K562 (cell line): ENCODE data around the gene RMND5B. TPM values are rescaled to one million over a fixed set of nuclear protein-coding genes. Genes with fewer than 3 reads are reported as not detected.

Experiments used
- ATAC-seq: fragments of 200-7000 bp; cut with Tn5 transposase; 3 replicates; pipeline ENCODE4 v1.9.1; 2020; ENCODE audit warnings: moderate library complexity
- BruUV-seq: library from RNA; stranded (reverse); fragments of 400-500 nt; replicated peaks from 2 replicates; lab custom pipeline; 2021; lab: Mats Ljungman, UMichigan
- CTCF ChIA-PET: fragments of 300-600 bp; formaldehyde crosslinking; extraction: SDS; loops from one replicate; lab custom pipeline; 2021; ENCODE audit warnings: low intra/inter-chr PET ratio; lab: Yijun Ruan, JAX
- POLR2A ChIA-PET: fragments of 300-600, 350-650 bp; sonication (Branson Sonifier 250); formaldehyde crosslinking; extraction: SDS; loops from one replicate; lab custom pipeline; 2021; ENCODE audit warnings: antibody characterized with exemption, inconsistent platforms; lab: Yijun Ruan, JAX
- DNase-seq, 4 experiments: peaks; one replicate each; pipeline versions ENCODE4 v3.0.0 to v3.0.0-alpha.2; 2011 to 2018; ENCODE audit warnings: low spot score in 3 of 4, mixed read lengths in 3 of 4; ENCODE audit errors: extremely low read depth in 1 of 4
- FAIRE-seq: peaks from 2 replicates; lab custom pipeline; 2011; peaks lifted over from hg19 to GRCh38; lab: Jason Lieb, UNC
- H2AFZ ChIP-seq: 2 replicates; pipeline ENCODE4 v1.6.0; 2011; ENCODE audit warnings: low read depth, low read length, control low read depth, inconsistent platforms
- H3K27ac ChIP-seq: fragments of 200-600 bp; 3 replicates; pipeline ENCODE4 v1.8.0; 2011; ENCODE audit warnings: low read depth, mild to moderate bottlenecking, control low read depth, inconsistent platforms, low read length, moderate library complexity, mixed read lengths; ENCODE audit errors: extremely low read depth
- H3K27me3 ChIP-seq, 2 experiments: fragments of 300-600 bp in 1 of 2; 2 replicates in 1 of 2; 3 replicates in 1 of 2; pipeline versions ENCODE4 v1.6.0 to v1.8.0; 2011; ENCODE audit warnings: inconsistent platforms in 2 of 2, low read length in 2 of 2, mild to moderate bottlenecking in 1 of 2, mixed read lengths in 1 of 2, moderate library complexity in 1 of 2; ENCODE audit not compliant: control insufficient read depth in 2 of 2, insufficient read depth in 2 of 2
- H3K36me3 ChIP-seq: fragments of 300-600 bp; 3 replicates; pipeline ENCODE4 v1.8.0; 2011; ENCODE audit warnings: mild to moderate bottlenecking, low read length, inconsistent platforms; ENCODE audit not compliant: control insufficient read depth, insufficient read depth
- H3K4me1 ChIP-seq, 2 experiments: fragments of 200-600 bp in 1 of 2; replicated peaks in 1 of 2; 2 replicates in 1 of 2; 3 replicates in 1 of 2; pipeline versions ENCODE4 v1.5.1 to v1.8.0; 2011; ENCODE audit warnings: inconsistent platforms in 2 of 2, low read length in 2 of 2, mild to moderate bottlenecking in 1 of 2, mixed read lengths in 1 of 2, moderate library complexity in 1 of 2; ENCODE audit not compliant: control insufficient read depth in 2 of 2, insufficient read depth in 2 of 2
- H3K4me2 ChIP-seq: 2 replicates; pipeline ENCODE4 v1.6.1; 2011; ENCODE audit warnings: low read length, control low read depth, inconsistent platforms, mixed read lengths; ENCODE audit not compliant: insufficient read depth
- H3K4me3 ChIP-seq: fragments of 200-600 bp; sonication (generic), shearing (Covaris generic); 2 replicates; pipeline ENCODE4 v1.5.1; 2016; ENCODE audit warnings: control low read depth, inconsistent platforms
- H3K79me2 ChIP-seq: fragments of 200-600 bp; 3 replicates; pipeline ENCODE4 v1.8.0; 2011; ENCODE audit warnings: low read length, inconsistent platforms; ENCODE audit not compliant: control insufficient read depth, insufficient read depth
- H3K9ac ChIP-seq, 2 experiments: 2 replicates each; pipeline versions ENCODE4 v1.6.0 to v1.6.1; 2011; ENCODE audit warnings: low read depth in 2 of 2, low read length in 2 of 2, control low read depth in 1 of 2, inconsistent platforms in 1 of 2, mild to moderate bottlenecking in 1 of 2, mixed read lengths in 1 of 2; ENCODE audit not compliant: insufficient read depth in 1 of 2
- H3K9me1 ChIP-seq: one replicate; pipeline ENCODE4 v1.6.0; 2011; ENCODE audit warnings: inconsistent platforms, mild to moderate bottlenecking, low read length, moderate library complexity; ENCODE audit not compliant: control insufficient read depth, insufficient read depth
- H3K9me3 ChIP-seq: replicated peaks from 2 replicates; pipeline ENCODE4 v1.5.1; 2011; ENCODE audit warnings: low read depth, low read length, inconsistent platforms; ENCODE audit not compliant: control insufficient read depth, insufficient read depth
- H4K20me1 ChIP-seq: replicated peaks from 2 replicates; pipeline ENCODE4 v1.6.1; 2011; ENCODE audit warnings: low read length, inconsistent platforms, mixed read lengths; ENCODE audit not compliant: control insufficient read depth, insufficient read depth
- CEBPG ChIP-seq, 3 experiments: fragments of 200-800 bp in 1 of 3; sonication (Bioruptor generic) in 1 of 3; sonication (generic) in 1 of 3; formaldehyde crosslinking in 1 of 3; IDR thresholded peaks in 2 of 3; conservative IDR thresholded peaks in 1 of 3; 2 replicates each; pipeline versions ENCODE4 v1.6.1 to v1.8.0; 2016 to 2022; ENCODE audit warnings: missing compliant biosample characterization in 2 of 3, missing genetic modification characterization in 2 of 3, mild to moderate bottlenecking in 1 of 3, missing genetic modification reagents in 1 of 3
- CREBBP ChIP-seq: IDR thresholded peaks from one replicate; pipeline ENCODE4 v1.6.1; 2012; ENCODE audit warnings: low read depth, mild to moderate bottlenecking, control low read depth, inconsistent platforms, low read length
- CTBP1 ChIP-seq: fragments of 450-650 bp; IDR thresholded peaks from 2 replicates; pipeline ENCODE4 v1.6.1; 2016; ENCODE audit warnings: borderline replicate concordance
- HNRNPLL ChIP-seq: fragments of 200-400 bp; formaldehyde crosslinking; IDR thresholded peaks from 2 replicates; pipeline ENCODE4 v1.6.1; 2017; ENCODE audit warnings: low read length, low read depth, mild to moderate bottlenecking; ENCODE audit not compliant: poor library complexity, severe bottlenecking
- KAT8 ChIP-seq: fragments of 450-650 bp; IDR thresholded peaks from 2 replicates; pipeline ENCODE4 v1.6.1; 2016; ENCODE audit warnings: low read depth, mild to moderate bottlenecking
- PHF8 ChIP-seq: fragments of 200-600 bp; sonication (generic); IDR thresholded peaks from 2 replicates; pipeline ENCODE4 v1.6.1; 2012; ENCODE audit warnings: mixed run types, mild to moderate bottlenecking, inconsistent platforms, low read length, moderate library complexity, borderline replicate concordance
- PPARD ChIP-seq: fragments of 250-450 bp; sonication (Bioruptor Pico); IDR thresholded peaks from 2 replicates; pipeline ENCODE4 v1.8.0; 2022; ENCODE audit warnings: inconsistent platforms, mild to moderate bottlenecking, moderate library complexity
- RHOXF2B ChIP-seq: fragments of 250-450 bp; sonication (Bioruptor Pico); conservative IDR thresholded peaks from 2 replicates; pipeline ENCODE4 v1.5.1; 2021
- SMC3 ChIP-seq: conservative IDR thresholded peaks from 2 replicates; pipeline ENCODE4 v1.6.1; 2011; ENCODE audit warnings: low read depth, low read length, improper control_type of control experiment; ENCODE audit not compliant: insufficient read depth
- SUPT5H ChIP-seq: fragments of 450-650 bp; IDR thresholded peaks from 2 replicates; pipeline ENCODE4 v1.6.1; 2016
- ZNF133 ChIP-seq: fragments of 250-450 bp; sonication (Bioruptor Pico); IDR thresholded peaks from 2 replicates; pipeline ENCODE4 v1.4.0; 2020; ENCODE audit warnings: mild to moderate bottlenecking
- WGBS: fragments of 100-300 bp; shearing (Covaris generic); methylation state at CpG from one replicate; pipeline ENCODE4 v1.1.6; 2016; ENCODE audit warnings: low coverage, mixed read lengths; ENCODE audit not compliant: insufficient coverage; ENCODE audit errors: missing lambda C conversion rate; 5-methylcytosine and 5-hydroxymethylcytosine counted together
- in situ Hi-C: fragments of 300-500 bp; cut with MboI; formaldehyde crosslinking; loops from 4 replicates; pipeline ENCODE4 v1.15.0; 2018; ENCODE audit warnings: inconsistent platforms, mixed read lengths
- intact Hi-C: fragments of 100-400 bp; cut with micrococcal nuclease; formaldehyde crosslinking; loops from 2 replicates; pipeline ENCODE4 v1.14.2; 2022
- polyA plus RNA-seq, 8 experiments: library from polyadenylated mRNA; depleted of rRNA in 4 of 8; stranded (reverse) in 5 of 8; unstranded in 3 of 8; fragments of >200 nt; fragmentation: Nextera tagmentation in 2 of 8; fragmentation: Illumina TruSeq in 1 of 8; extraction: Ambion mirVana in 2 of 8; extraction: Trizol in 1 of 8; gene quantifications; 2 replicates each; pipeline versions ENCODE4 v1.2.1 to v1.2.3, GENCODE V29; 2011 to 2014; ENCODE audit warnings: inconsistent platforms in 1 of 8, missing spikeins in 1 of 8
- total RNA-seq, 7 experiments: library from RNA; depleted of rRNA in 6 of 7; stranded (reverse); fragments of >200 nt in 6 of 7; fragmentation: Illumina TruSeq in 2 of 7; extraction: Trizol in 2 of 7; gene quantifications; 2 replicates each; pipeline versions ENCODE4 v1.2.1 to v1.2.3, GENCODE V29; 2011 to 2021; ENCODE audit warnings: low replicate concordance in 1 of 7
- TF ChIP-seq, protein P1 (sequence below): fragments of 450-650 bp; formaldehyde crosslinking; IDR thresholded peaks from 2 replicates; pipeline ENCODE4 v1.4.0; 2020; ENCODE audit warnings: mild to moderate bottlenecking, moderate library complexity
- TF ChIP-seq, protein P2 (sequence below): fragments of 250-450 bp; sonication (Bioruptor Pico); IDR thresholded peaks from 2 replicates; pipeline ENCODE4 v1.4.0; 2020; ENCODE audit warnings: mild to moderate bottlenecking, moderate library complexity, borderline replicate concordance
- TF ChIP-seq, protein P3 (sequence below), 3 experiments: IDR thresholded peaks in 2 of 3; conservative IDR thresholded peaks in 1 of 3; 2 replicates each; pipeline ENCODE4 v1.5.1; 2011 to 2012; ENCODE audit warnings: low read length in 3 of 3, mild to moderate bottlenecking in 3 of 3, control low read depth in 2 of 3, improper control_type of control experiment in 1 of 3, inconsistent platforms in 1 of 3, low read depth in 1 of 3, mixed read lengths in 1 of 3, moderate library complexity in 1 of 3; ENCODE audit not compliant: insufficient read depth in 2 of 3

RMND5B gene
- total and polyA plus RNA-seq, 9 of the 15 experiments (the other 6 are each of a cell fraction or from before 2014, with no cell fraction given) = 2.6 to 57.0 (median 28.3) TPM

DNA sequence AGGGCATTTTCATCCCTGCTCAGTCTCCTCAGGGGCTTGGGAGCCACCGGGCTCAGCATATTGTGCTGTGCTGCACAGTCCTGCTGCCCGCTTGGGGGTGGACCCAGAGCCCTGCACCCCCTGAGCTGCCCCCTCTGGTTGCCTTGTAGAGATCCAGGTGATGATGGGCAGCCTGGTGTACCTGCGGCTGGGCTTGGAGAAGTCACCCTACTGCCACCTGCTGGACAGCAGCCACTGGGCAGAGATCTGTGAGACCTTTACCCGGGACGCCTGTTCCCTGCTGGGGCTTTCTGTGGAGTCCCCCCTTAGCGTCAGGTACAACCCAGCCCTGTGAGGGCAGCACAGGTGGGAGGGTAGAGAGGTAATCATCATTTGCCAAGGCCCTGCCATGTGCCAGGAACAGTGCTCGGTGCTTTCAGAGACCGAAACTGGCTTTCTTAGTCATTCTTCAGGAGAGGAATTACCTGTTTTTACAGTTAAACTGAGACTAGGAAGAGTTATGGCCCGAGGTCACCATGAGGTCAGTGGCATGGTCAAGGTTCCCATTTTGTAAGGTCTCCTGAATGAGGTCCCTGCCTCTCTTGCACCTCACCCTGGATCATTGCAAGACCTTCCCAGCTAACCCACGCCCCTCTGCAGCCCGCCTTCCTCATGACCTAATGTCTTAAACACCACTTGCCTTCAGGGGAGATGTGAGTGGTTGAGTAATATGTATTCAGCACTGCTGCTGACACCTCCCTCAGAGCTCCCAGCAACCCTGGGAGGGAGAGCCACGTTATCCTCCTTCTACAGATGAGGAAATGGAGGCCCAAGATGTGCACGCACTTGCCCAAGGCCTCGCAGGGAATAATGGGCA lies 15.4 kb downstream of the RMND5B start:
- Histone ChIP-seq H3K9me1 (no peaks in the 10 kb centered on the region), H3K27ac (no peak overlapping the region), H3K79me2 (no peaks in the 10 kb centered on the region), H3K36me3 (peaks cover 92% of the 10 kb centered on the region), H3K4me2 (no peak overlapping the region), H3K27me3 (no peaks in the 10 kb centered on the region), H2AFZ (no peak overlapping the region), H3K4me1 (peaks cover 0 to 11% of the 10 kb centered on the region in 2 experiments; a peak in 3 of 5 replicates), H3K4me3 (no peak overlapping the region), H4K20me1 (peaks cover 20% of the 10 kb centered on the region), H3K9ac (no peak overlapping the region), H3K9me3 (no peaks in the 10 kb centered on the region)
- POLR2A ChIA-PET = interaction anchor here (0.6 to 1.7 kb wide), 9 partner anchors 8 to 535 kb away, joined by 3 to 7 read pairs (median 3); partner anchors contain the start of gene NHP2
- no TSS peak for BruUV-seq
- in situ Hi-C loops (no loop called here), intact Hi-C loops (loop anchor here (1.0 kb wide), 1 partner anchor 70 kb away; no protein-coding TSS in a partner anchor)
- 55% methylated on average over 14 of the region's 14 CpGs for WGBS
- CTCF ChIA-PET = interaction anchor here (0.9 to 3.3 kb wide), 3 partner anchors 17 to 72 kb away, joined by 5 to 33 read pairs (median 7); no protein-coding TSS in a partner anchor
- ATAC-seq (peak; percentile 88), FAIRE-seq (peak; percentile 49), DNase-seq (peak; percentile 64 to 75 (median 69))
- TF ChIP-seq, protein P1, sequence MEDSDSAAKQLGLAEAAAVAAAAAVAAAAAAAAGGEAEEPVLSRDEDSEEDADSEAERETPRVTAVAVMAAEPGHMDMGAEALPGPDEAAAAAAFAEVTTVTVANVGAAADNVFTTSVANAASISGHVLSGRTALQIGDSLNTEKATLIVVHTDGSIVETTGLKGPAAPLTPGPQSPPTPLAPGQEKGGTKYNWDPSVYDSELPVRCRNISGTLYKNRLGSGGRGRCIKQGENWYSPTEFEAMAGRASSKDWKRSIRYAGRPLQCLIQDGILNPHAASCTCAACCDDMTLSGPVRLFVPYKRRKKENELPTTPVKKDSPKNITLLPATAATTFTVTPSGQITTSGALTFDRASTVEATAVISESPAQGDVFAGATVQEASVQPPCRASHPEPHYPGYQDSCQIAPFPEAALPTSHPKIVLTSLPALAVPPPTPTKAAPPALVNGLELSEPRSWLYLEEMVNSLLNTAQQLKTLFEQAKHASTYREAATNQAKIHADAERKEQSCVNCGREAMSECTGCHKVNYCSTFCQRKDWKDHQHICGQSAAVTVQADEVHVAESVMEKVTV = peak; percentile 51
- TF ChIP-seq SMC3 = peak; percentile 89
- peak; percentile 15; the same call in 1 of the 2 replicates for TF ChIP-seq CEBPG (CRISPR knock-in tag; IDR thresholded peaks at IDR 0.05)
- TF ChIP-seq CEBPG (tag; conservative IDR thresholded peaks at IDR 0.05 in 1 of 2, IDR thresholded peaks at IDR 0.05 in 1 of 2) = no peak
- TF ChIP-seq, protein P2, sequence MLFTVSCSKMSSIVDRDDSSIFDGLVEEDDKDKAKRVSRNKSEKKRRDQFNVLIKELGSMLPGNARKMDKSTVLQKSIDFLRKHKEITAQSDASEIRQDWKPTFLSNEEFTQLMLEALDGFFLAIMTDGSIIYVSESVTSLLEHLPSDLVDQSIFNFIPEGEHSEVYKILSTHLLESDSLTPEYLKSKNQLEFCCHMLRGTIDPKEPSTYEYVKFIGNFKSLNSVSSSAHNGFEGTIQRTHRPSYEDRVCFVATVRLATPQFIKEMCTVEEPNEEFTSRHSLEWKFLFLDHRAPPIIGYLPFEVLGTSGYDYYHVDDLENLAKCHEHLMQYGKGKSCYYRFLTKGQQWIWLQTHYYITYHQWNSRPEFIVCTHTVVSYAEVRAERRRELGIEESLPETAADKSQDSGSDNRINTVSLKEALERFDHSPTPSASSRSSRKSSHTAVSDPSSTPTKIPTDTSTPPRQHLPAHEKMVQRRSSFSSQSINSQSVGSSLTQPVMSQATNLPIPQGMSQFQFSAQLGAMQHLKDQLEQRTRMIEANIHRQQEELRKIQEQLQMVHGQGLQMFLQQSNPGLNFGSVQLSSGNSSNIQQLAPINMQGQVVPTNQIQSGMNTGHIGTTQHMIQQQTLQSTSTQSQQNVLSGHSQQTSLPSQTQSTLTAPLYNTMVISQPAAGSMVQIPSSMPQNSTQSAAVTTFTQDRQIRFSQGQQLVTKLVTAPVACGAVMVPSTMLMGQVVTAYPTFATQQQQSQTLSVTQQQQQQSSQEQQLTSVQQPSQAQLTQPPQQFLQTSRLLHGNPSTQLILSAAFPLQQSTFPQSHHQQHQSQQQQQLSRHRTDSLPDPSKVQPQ (CRISPR knock-in tag) = no peak
- TF ChIP-seq, protein P3, sequence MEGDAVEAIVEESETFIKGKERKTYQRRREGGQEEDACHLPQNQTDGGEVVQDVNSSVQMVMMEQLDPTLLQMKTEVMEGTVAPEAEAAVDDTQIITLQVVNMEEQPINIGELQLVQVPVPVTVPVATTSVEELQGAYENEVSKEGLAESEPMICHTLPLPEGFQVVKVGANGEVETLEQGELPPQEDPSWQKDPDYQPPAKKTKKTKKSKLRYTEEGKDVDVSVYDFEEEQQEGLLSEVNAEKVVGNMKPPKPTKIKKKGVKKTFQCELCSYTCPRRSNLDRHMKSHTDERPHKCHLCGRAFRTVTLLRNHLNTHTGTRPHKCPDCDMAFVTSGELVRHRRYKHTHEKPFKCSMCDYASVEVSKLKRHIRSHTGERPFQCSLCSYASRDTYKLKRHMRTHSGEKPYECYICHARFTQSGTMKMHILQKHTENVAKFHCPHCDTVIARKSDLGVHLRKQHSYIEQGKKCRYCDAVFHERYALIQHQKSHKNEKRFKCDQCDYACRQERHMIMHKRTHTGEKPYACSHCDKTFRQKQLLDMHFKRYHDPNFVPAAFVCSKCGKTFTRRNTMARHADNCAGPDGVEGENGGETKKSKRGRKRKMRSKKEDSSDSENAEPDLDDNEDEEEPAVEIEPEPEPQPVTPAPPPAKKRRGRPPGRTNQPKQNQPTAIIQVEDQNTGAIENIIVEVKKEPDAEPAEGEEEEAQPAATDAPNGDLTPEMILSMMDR (IDR thresholded peaks at IDR 0.05 in 2 of 3, conservative IDR thresholded peaks at IDR 0.05 in 1 of 3; ENCODE audit: insufficient read depth in 2 of 3, low read depth in 1 of 3, low read length in 3 of 3) = peak; percentile 78 to 87 (median 82)
- TF ChIP-seq ZNF133 (CRISPR knock-in tag) = no peak
- TF ChIP-seq RHOXF2B = no peak
- no peak for TF ChIP-seq HNRNPLL
- TF ChIP-seq CTBP1 = peak; percentile 78; the same call in 1 of the 2 replicates
- no peak for TF ChIP-seq CREBBP
- no peak for TF ChIP-seq PHF8
- 0 out of 2 replicates have a peak, but pooled peaks have one; percentile 26 for TF ChIP-seq SUPT5H
- no peak for TF ChIP-seq PPARD (CRISPR knock-in tag)
- no peak for TF ChIP-seq KAT8
